ENCODE results near the gene LANCL3. TPM values are rescaled to one million over a fixed set of nuclear protein-coding genes. Genes with fewer than 3 reads are reported as not detected.

The LANCL3 gene
- total RNA-seq, 1 experiment from 2014 or later, result 0.48 TPM

GRCh38 chrX:37690119-37690518 lies 118.7 kb downstream of the LANCL3 start:
- peaks cover 1% of the 10 kb centered on the region; the same call in 1 of the 2 replicates for H3K4me1 Mint-ChIP-seq
- no peak for DNase-seq (ENCODE audit: low spot score)
- CTCF ChIA-PET, result no interaction called here
- POLR2A ChIA-PET, result no interaction called here
- no peak overlapping the region for H3K4me3 Mint-ChIP-seq
- TF ChIP-seq EMX1 (CRISPR knock-in tag; IDR thresholded peaks at IDR 0.05) (no peak), ETV6 (CRISPR knock-in tag; IDR thresholded peaks at IDR 0.05) (no peak), AR (CRISPR knock-in tag; IDR thresholded peaks at IDR 0.05) (no peak), ZNF232 (CRISPR knock-in tag; IDR thresholded peaks at IDR 0.05) (no peak), NFYB (CRISPR knock-in tag; conservative IDR thresholded peaks at IDR 0.05; ENCODE audit: low read depth) (no peak), ZMAT4 (CRISPR knock-in tag; IDR thresholded peaks at IDR 0.05) (no peak), ZNF425 (CRISPR knock-in tag; conservative IDR thresholded peaks at IDR 0.05) (no peak), GTF2I (CRISPR knock-in tag; conservative IDR thresholded peaks at IDR 0.05) (no peak), ESRRA (CRISPR knock-in tag; IDR thresholded peaks at IDR 0.05; ENCODE audit: borderline replicate concordance) (no peak)
- TF ChIP-seq, protein P1, sequence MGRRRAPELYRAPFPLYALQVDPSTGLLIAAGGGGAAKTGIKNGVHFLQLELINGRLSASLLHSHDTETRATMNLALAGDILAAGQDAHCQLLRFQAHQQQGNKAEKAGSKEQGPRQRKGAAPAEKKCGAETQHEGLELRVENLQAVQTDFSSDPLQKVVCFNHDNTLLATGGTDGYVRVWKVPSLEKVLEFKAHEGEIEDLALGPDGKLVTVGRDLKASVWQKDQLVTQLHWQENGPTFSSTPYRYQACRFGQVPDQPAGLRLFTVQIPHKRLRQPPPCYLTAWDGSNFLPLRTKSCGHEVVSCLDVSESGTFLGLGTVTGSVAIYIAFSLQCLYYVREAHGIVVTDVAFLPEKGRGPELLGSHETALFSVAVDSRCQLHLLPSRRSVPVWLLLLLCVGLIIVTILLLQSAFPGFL (CRISPR knock-in tag; IDR thresholded peaks at IDR 0.05; ENCODE audit: borderline replicate concordance), result no peak
- TF ChIP-seq, protein P2, sequence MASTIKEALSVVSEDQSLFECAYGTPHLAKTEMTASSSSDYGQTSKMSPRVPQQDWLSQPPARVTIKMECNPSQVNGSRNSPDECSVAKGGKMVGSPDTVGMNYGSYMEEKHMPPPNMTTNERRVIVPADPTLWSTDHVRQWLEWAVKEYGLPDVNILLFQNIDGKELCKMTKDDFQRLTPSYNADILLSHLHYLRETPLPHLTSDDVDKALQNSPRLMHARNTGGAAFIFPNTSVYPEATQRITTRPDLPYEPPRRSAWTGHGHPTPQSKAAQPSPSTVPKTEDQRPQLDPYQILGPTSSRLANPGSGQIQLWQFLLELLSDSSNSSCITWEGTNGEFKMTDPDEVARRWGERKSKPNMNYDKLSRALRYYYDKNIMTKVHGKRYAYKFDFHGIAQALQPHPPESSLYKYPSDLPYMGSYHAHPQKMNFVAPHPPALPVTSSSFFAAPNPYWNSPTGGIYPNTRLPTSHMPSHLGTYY (CRISPR knock-in tag; IDR thresholded peaks at IDR 0.05), result no peak
- no peak overlapping the region for H3K27ac Mint-ChIP-seq
- no peaks in the 10 kb centered on the region for H3K9me3 Mint-ChIP-seq
- no peaks in the 10 kb centered on the region for H3K36me3 Mint-ChIP-seq
- ATAC-seq, result no peak
- H3K27me3 Mint-ChIP-seq (ENCODE audit: low read depth), result peaks cover 16% of the 10 kb centered on the region

DNA sequence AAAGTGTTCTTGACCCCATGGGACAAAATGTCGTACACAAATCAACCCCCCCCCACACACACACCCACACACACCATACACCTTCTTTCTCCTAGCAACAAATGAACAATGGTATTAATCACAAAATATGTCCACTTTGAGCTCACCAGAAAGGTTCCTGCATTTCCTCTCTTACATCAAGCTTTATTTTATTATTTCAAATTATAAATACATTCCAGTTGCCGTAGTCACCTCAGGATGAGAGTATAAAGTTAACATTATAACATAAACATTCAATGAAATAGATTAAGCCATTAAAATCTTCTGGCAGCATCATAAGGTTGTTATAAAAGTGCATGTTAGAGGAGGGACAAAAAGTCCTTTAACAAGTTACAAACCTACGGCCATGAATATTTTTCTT lies 121.5 kb downstream of the LANCL3 start:
- POLR2A ChIA-PET, result no interaction called here
- H3K27ac Mint-ChIP-seq, result no peak overlapping the region
- CTCF ChIA-PET, result no interaction called here
- TF ChIP-seq CREB1 (CRISPR knock-in tag; IDR thresholded peaks at IDR 0.05) (no peak), NR1H2 (CRISPR knock-in tag; IDR thresholded peaks at IDR 0.05) (no peak), HMGXB4 (CRISPR knock-in tag; IDR thresholded peaks at IDR 0.05) (no peak), NFATC4 (CRISPR knock-in tag; IDR thresholded peaks at IDR 0.05) (no peak), MXD4 (CRISPR knock-in tag; IDR thresholded peaks at IDR 0.05; ENCODE audit: borderline replicate concordance) (no peak), SOX15 (CRISPR knock-in tag; IDR thresholded peaks at IDR 0.05) (no peak), CREM (CRISPR knock-in tag; IDR thresholded peaks at IDR 0.05) (no peak), FOXK1 (CRISPR knock-in tag; IDR thresholded peaks at IDR 0.05) (no peak), SP1 (CRISPR knock-in tag; conservative IDR thresholded peaks at IDR 0.05) (no peak), MYBL2 (CRISPR knock-in tag; IDR thresholded peaks at IDR 0.05) (no peak)
- TF ChIP-seq, protein P3, sequence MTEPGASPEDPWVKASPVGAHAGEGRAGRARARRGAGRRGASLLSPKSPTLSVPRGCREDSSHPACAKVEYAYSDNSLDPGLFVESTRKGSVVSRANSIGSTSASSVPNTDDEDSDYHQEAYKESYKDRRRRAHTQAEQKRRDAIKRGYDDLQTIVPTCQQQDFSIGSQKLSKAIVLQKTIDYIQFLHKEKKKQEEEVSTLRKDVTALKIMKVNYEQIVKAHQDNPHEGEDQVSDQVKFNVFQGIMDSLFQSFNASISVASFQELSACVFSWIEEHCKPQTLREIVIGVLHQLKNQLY (CRISPR knock-in tag; IDR thresholded peaks at IDR 0.05), result no peak
- TF ChIP-seq, protein P4, sequence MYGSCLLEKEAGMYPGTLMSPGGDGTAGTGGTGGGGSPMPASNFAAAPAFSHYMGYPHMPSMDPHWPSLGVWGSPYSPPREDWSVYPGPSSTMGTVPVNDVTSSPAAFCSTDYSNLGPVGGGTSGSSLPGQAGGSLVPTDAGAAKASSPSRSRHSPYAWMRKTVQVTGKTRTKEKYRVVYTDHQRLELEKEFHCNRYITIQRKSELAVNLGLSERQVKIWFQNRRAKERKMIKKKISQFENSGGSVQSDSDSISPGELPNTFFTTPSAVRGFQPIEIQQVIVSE (CRISPR knock-in tag; IDR thresholded peaks at IDR 0.05; ENCODE audit: borderline replicate concordance), result no peak
- TF ChIP-seq, protein P5, sequence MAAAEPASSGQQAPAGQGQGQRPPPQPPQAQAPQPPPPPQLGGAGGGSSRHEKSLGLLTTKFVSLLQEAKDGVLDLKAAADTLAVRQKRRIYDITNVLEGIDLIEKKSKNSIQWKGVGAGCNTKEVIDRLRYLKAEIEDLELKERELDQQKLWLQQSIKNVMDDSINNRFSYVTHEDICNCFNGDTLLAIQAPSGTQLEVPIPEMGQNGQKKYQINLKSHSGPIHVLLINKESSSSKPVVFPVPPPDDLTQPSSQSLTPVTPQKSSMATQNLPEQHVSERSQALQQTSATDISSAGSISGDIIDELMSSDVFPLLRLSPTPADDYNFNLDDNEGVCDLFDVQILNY (CRISPR knock-in tag; IDR thresholded peaks at IDR 0.05), result no peak

More for the DNA sequence above, 121.5 kb downstream of the LANCL3 start:
- DNase-seq (ENCODE audit: low spot score) (no peak), ATAC-seq (no peak)
- Mint-ChIP-seq H3K36me3 (no peaks in the 10 kb centered on the region), H3K4me3 (no peak overlapping the region), H3K4me1 (no peaks in the 10 kb centered on the region), H3K27me3 (ENCODE audit: low read depth) (no peaks in the 10 kb centered on the region), H3K9me3 (no peaks in the 10 kb centered on the region)

Data from WTC11 (cell line).